ENCODE measurements around the gene SRBD1. TPM values are rescaled to one million over a fixed set of nuclear protein-coding genes. Genes with fewer than 3 reads are reported as not detected.

SRBD1 gene
- total and polyA plus RNA-seq, 2 experiments from 2014 or later: 8.1 to 19.2 TPM

DNA sequence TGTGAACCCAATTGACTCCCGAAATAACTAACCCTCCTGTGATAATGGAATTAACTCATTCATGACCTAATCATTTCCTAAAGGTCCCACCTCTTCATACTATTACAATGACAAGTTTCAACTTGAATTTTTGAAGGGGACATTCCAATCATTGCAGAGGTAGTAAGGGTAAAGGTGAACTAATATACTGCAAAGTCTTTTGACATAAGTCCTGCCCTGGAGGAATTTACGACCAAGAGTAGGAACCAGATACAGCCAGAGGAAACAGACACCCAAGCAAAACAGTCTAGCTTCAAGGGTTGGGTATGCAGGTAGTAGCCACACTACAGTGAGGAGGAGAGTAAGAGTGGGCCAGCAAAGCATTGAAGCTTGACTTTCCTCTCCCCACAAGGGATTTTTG is 1.2 kb upstream of the SRBD1 start:
- H3K4me3 ChIP-seq: no peak overlapping the region
- in situ Hi-C loops (cut with MboI): no loop called here
- H3K4me1 ChIP-seq (ENCODE audit: insufficient read depth): peaks cover 15% of the 10 kb centered on the region
- no peak for DNase-seq
- H3K4me2 ChIP-seq (ENCODE audit: unreplicated experiment): no peak overlapping the region
- WGBS, 2 experiments (ENCODE audit: low coverage in 1 of 2, low lambda C conversion rate in 2 of 2, missing lambda C conversion rate in 2 of 2): 47 to 56% methylated on average over 2 of the region's 2 CpGs
- H2AFZ ChIP-seq: no peak overlapping the region
- H3K79me2 ChIP-seq (ENCODE audit: insufficient read depth): peaks cover 32% of the 10 kb centered on the region
- H3K9me2 ChIP-seq (ENCODE audit: insufficient read depth): no peaks in the 10 kb centered on the region
- H3K36me3 ChIP-seq (ENCODE audit: low read depth): no peaks in the 10 kb centered on the region
- H4K20me1 ChIP-seq (ENCODE audit: insufficient read depth): no peaks in the 10 kb centered on the region
- H3K27me3 ChIP-seq (replicated peaks; ENCODE audit: insufficient read depth): no peaks in the 10 kb centered on the region
- H3K9me3 ChIP-seq (ENCODE audit: low read depth): no peaks in the 10 kb centered on the region
- H3F3A ChIP-seq (ENCODE audit: insufficient read depth): 0 out of 2 replicates have a peak, but pooled peaks cover 10% of the 10 kb centered on the region
- TF ChIP-seq EZH2 (IDR thresholded peaks at IDR 0.05; ENCODE audit: insufficient read depth, poor library complexity, severe bottlenecking) (no peak), EZH2phosphoT487 (IDR thresholded peaks at IDR 0.05; ENCODE audit: insufficient read depth, low read depth) (no peak)
- H3K27ac ChIP-seq: no peak overlapping the region
- no peak overlapping the region for H3K9ac ChIP-seq

DNA sequence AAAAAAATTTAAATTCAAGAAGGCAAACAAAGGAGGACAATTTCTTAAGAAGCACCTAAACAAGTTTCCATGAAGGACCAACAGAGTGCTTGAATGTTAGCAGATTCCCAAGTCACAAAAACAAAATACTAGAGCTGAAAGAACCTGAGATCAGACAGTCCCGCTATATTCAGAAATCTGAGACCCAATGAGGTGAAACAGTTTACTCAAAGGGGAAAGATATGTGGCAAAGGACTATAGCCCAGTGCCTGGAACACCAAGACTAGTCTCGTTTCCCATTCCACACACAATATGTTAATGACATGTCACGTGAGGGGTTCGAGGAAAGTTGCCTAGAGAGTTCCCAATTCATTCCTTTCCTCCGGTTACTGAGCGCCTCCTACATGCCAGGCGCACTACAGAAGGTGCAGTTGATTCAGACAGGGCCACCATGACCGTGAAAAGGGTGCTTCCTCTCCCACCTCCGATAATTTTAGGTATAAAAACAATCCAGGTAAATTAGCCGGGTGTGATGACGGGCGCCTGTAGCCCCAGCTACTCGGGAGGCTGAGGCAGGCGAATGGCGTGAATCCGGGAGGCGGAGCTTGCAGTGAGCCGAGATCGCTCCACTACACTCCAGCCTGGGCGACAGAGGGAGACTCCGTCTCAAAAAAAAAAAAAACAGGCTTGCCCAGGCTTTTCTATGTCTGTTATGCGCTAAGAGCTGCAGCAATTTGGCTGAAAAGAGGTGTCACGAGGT is 617 bp downstream of the SRBD1 start:
- H3K4me1 ChIP-seq (ENCODE audit: insufficient read depth): peaks cover 9% of the 10 kb centered on the region
- H4K20me1 ChIP-seq (ENCODE audit: insufficient read depth): no peaks in the 10 kb centered on the region

DNA sequence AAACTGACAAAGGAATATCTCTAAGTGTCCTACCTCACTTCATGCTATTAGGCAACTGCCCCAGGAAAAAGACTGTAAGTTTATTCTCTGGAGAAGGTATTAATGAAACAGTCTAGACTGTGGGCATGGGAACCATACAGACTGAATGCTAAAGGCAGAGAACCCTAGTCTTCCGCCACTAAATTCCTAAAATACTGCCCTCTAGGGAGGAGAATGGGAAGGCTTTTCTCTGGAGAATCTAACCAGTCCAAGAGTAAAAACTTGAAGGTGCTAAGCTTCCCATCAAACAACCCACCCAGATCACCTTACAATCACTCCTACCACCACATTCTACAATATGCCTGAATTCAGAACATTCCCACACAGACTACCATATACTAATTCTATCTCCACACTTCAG is 3.4 kb downstream of the SRBD1 start:
- peak; percentile 53 for DNase-seq
- Histone ChIP-seq H3K27me3 (replicated peaks; ENCODE audit: insufficient read depth) (no peaks in the 10 kb centered on the region), H3K9me2 (ENCODE audit: insufficient read depth) (no peaks in the 10 kb centered on the region), H3K9me3 (ENCODE audit: low read depth) (no peaks in the 10 kb centered on the region), H3F3A (ENCODE audit: insufficient read depth) (0 out of 2 replicates have a peak, but pooled peaks cover 9% of the 10 kb centered on the region), H3K27ac (no peak overlapping the region), H2AFZ (no peak overlapping the region), H3K79me2 (ENCODE audit: insufficient read depth) (peaks cover 46% of the 10 kb centered on the region), H3K36me3 (ENCODE audit: low read depth) (no peaks in the 10 kb centered on the region; the same call in 1 of the 2 replicates), H3K4me2 (ENCODE audit: unreplicated experiment) (no peak overlapping the region), H3K4me1 (ENCODE audit: insufficient read depth) (peaks cover 18% of the 10 kb centered on the region), H4K20me1 (ENCODE audit: insufficient read depth) (no peaks in the 10 kb centered on the region), H3K9ac (no peak overlapping the region), H3K4me3 (no peak overlapping the region)
- 59 to 67% methylated on average over 1 of the region's 1 CpG for WGBS, 2 experiments (ENCODE audit: low coverage in 1 of 2, low lambda C conversion rate in 2 of 2, missing lambda C conversion rate in 2 of 2)
- in situ Hi-C loops (cut with MboI): no loop called here
- no peak for TF ChIP-seq EZH2phosphoT487 (IDR thresholded peaks at IDR 0.05; ENCODE audit: insufficient read depth, low read depth)
- no peak for TF ChIP-seq EZH2 (IDR thresholded peaks at IDR 0.05; ENCODE audit: insufficient read depth, poor library complexity, severe bottlenecking)

More for the DNA sequence above, 617 bp downstream of the SRBD1 start:
- Histone ChIP-seq H3K4me3 (peak overlapping the region; percentile 93), H3K9me3 (ENCODE audit: low read depth) (no peaks in the 10 kb centered on the region), H3K4me2 (ENCODE audit: unreplicated experiment) (peak overlapping the region; percentile 79), H3F3A (ENCODE audit: insufficient read depth) (0 out of 2 replicates have a peak, but pooled peaks cover 2% of the 10 kb centered on the region), H3K79me2 (ENCODE audit: insufficient read depth) (peaks cover 46% of the 10 kb centered on the region), H3K27ac (peak overlapping the region; percentile 69), H3K27me3 (replicated peaks; ENCODE audit: insufficient read depth) (no peaks in the 10 kb centered on the region), H3K9me2 (ENCODE audit: insufficient read depth) (no peaks in the 10 kb centered on the region), H3K9ac (peak overlapping the region; percentile 84), H3K36me3 (ENCODE audit: low read depth) (no peaks in the 10 kb centered on the region), H2AFZ (peak overlapping the region; percentile 94)
- DNase-seq: peak; percentile 79
- TF ChIP-seq EZH2 (IDR thresholded peaks at IDR 0.05; ENCODE audit: insufficient read depth, poor library complexity, severe bottlenecking) (no peak), EZH2phosphoT487 (IDR thresholded peaks at IDR 0.05; ENCODE audit: insufficient read depth, low read depth) (no peak)
- in situ Hi-C loops (cut with MboI): no loop called here
- 1 to 4% methylated on average over 20 to 23 of the region's 23 CpGs for WGBS, 2 experiments (ENCODE audit: low coverage in 1 of 2, low lambda C conversion rate in 2 of 2, missing lambda C conversion rate in 2 of 2)

DNA sequence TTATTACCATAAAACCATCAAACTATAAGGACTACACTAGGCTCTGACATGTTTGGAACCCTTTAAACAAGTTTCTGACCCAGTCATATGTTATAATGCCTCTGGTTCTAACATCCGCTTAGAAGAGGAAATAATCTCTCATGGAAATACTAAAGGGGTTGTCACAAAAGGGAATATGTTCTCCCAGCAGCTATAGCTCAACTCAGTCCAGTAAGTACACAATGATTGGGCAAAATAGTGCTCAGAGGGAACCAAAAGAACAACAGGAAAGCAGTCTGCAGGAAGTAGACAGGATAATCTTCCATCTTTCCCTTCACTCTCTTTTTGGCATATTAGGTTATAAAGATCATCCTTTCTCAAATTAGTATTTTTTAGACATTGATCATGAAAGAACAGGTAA is 4.3 kb downstream of the SRBD1 start:
- Histone ChIP-seq H2AFZ (no peak overlapping the region), H3F3A (ENCODE audit: insufficient read depth) (0 out of 2 replicates have a peak, but pooled peaks cover 9% of the 10 kb centered on the region), H3K9ac (no peak overlapping the region), H3K36me3 (ENCODE audit: low read depth) (peaks cover 4% of the 10 kb centered on the region; the same call in 1 of the 2 replicates), H3K9me3 (ENCODE audit: low read depth) (no peaks in the 10 kb centered on the region), H3K27ac (no peak overlapping the region), H3K27me3 (replicated peaks; ENCODE audit: insufficient read depth) (no peaks in the 10 kb centered on the region), H3K9me2 (ENCODE audit: insufficient read depth) (no peaks in the 10 kb centered on the region), H4K20me1 (ENCODE audit: insufficient read depth) (no peaks in the 10 kb centered on the region), H3K4me2 (ENCODE audit: unreplicated experiment) (no peak overlapping the region), H3K4me3 (no peak overlapping the region), H3K79me2 (ENCODE audit: insufficient read depth) (peaks cover 46% of the 10 kb centered on the region), H3K4me1 (ENCODE audit: insufficient read depth) (peaks cover 18% of the 10 kb centered on the region)
- 96 to 100% methylated on average over 1 of the region's 1 CpG for WGBS, 2 experiments (ENCODE audit: low coverage in 1 of 2, low lambda C conversion rate in 2 of 2, missing lambda C conversion rate in 2 of 2)
- no peak for DNase-seq
- in situ Hi-C loops (cut with MboI): no loop called here
- TF ChIP-seq EZH2 (IDR thresholded peaks at IDR 0.05; ENCODE audit: insufficient read depth, poor library complexity, severe bottlenecking) (no peak), EZH2phosphoT487 (IDR thresholded peaks at IDR 0.05; ENCODE audit: insufficient read depth, low read depth) (no peak)
